HEK293 (cell line): ENCODE measurements around the gene C14orf132.

Experiments used
- CTCF ChIA-PET: fragments of 350-600 bp; formaldehyde crosslinking; extraction: SDS; loops from one replicate; lab custom pipeline; 2021; ENCODE audit warnings: antibody characterized with exemption; lab: Yijun Ruan, JAX
- POLR2A ChIA-PET: fragments of 300-600 bp; formaldehyde crosslinking; extraction: SDS; loops from one replicate; lab custom pipeline; 2020; ENCODE audit warnings: antibody characterized with exemption, inconsistent platforms; lab: Yijun Ruan, JAX
- H3K27ac ChIP-seq: fragments of 200-500 bp; sonication (Bioruptor generic); 2 replicates; pipeline ENCODE4 v1.5.1; 2014; ENCODE audit warnings: low read depth, low read length, control low read depth, inconsistent platforms; ENCODE audit errors: extremely low read depth
- H3K36me3 ChIP-seq, 2 experiments: fragments of 200-500 bp in 1 of 2; sonication (Bioruptor generic) in 1 of 2; 1 replicate in 1 of 2; 2 replicates in 1 of 2; pipeline ENCODE4 v1.5.1; 2014 to 2017; ENCODE audit warnings: inconsistent platforms in 2 of 2, low read length in 2 of 2; ENCODE audit not compliant: control insufficient read depth in 2 of 2, insufficient read depth in 1 of 2
- H3K4me1 ChIP-seq: fragments of 200-500 bp; sonication (Bioruptor generic); 2 replicates; pipeline ENCODE4 v1.5.1; 2014; ENCODE audit warnings: mild to moderate bottlenecking, low read length, inconsistent platforms; ENCODE audit not compliant: control insufficient read depth, insufficient read depth
- H3K4me3 ChIP-seq: 2 replicates; pipeline ENCODE4 v1.5.1; 2011; ENCODE audit warnings: low read depth, mild to moderate bottlenecking, control low read depth, low read length, moderate library complexity
- H3K9me3 ChIP-seq: fragments of 200-500 bp; sonication (Bioruptor generic); 2 replicates; pipeline ENCODE4 v1.5.1; 2014; ENCODE audit warnings: low read depth, low read length, inconsistent platforms; ENCODE audit not compliant: control insufficient read depth, insufficient read depth
- CTCF ChIP-seq: fragments of 450-650 bp; formaldehyde crosslinking; IDR thresholded peaks from 2 replicates; pipeline ENCODE4 v1.5.1; 2016; ENCODE audit warnings: missing biosample characterization, missing genetic modification characterization
- HIC1 ChIP-seq: fragments of 450-650 bp; formaldehyde crosslinking; IDR thresholded peaks from 2 replicates; pipeline ENCODE4 v1.5.1; 2016; ENCODE audit warnings: missing biosample characterization, missing genetic modification characterization
- HOXA7 ChIP-seq: sonication (generic); formaldehyde crosslinking; IDR thresholded peaks from 2 replicates; pipeline ENCODE4 v1.8.1; 2022; ENCODE audit warnings: missing genetic modification reagents, borderline replicate concordance
- KLF10 ChIP-seq: fragments of 450-650 bp; IDR thresholded peaks from 2 replicates; pipeline ENCODE4 v1.5.1; 2018; ENCODE audit warnings: missing biosample characterization, mild to moderate bottlenecking, missing genetic modification characterization
- KLF16 ChIP-seq: fragments of 450-650 bp; formaldehyde crosslinking; IDR thresholded peaks from 2 replicates; pipeline ENCODE4 v1.5.1; 2017; ENCODE audit warnings: missing biosample characterization, missing genetic modification characterization
- SP3 ChIP-seq: fragments of 450-650 bp; formaldehyde crosslinking; IDR thresholded peaks from 2 replicates; pipeline ENCODE4 v1.5.1; 2016; ENCODE audit warnings: missing biosample characterization, missing genetic modification characterization
- ZBTB1 ChIP-seq: fragments of 450-650 bp; formaldehyde crosslinking; IDR thresholded peaks from 2 replicates; pipeline ENCODE4 v1.5.1; 2016; ENCODE audit warnings: missing biosample characterization, missing genetic modification characterization
- ZBTB20 ChIP-seq: fragments of 450-650 bp; formaldehyde crosslinking; IDR thresholded peaks from 2 replicates; pipeline ENCODE4 v1.5.1; 2016; ENCODE audit warnings: missing biosample characterization, missing genetic modification characterization
- ZBTB49 ChIP-seq: fragments of 450-650 bp; formaldehyde crosslinking; IDR thresholded peaks from 2 replicates; pipeline ENCODE4 v1.5.1; 2016; ENCODE audit warnings: missing biosample characterization, missing genetic modification characterization, low read depth
- ZNF10 ChIP-seq: fragments of 450-650 bp; formaldehyde crosslinking; IDR thresholded peaks from 2 replicates; pipeline ENCODE4 v1.5.1; 2017; ENCODE audit warnings: missing biosample characterization, missing genetic modification characterization
- ZNF362 ChIP-seq: fragments of 450-650 bp; formaldehyde crosslinking; IDR thresholded peaks from 2 replicates; pipeline ENCODE4 v1.5.1; 2016; ENCODE audit warnings: missing biosample characterization, missing genetic modification characterization
- ZNF488 ChIP-seq: fragments of 450-650 bp; formaldehyde crosslinking; IDR thresholded peaks from 2 replicates; pipeline ENCODE4 v1.5.1; 2016; ENCODE audit warnings: missing biosample characterization, missing genetic modification characterization
- ZNF521 ChIP-seq: fragments of 450-650 bp; formaldehyde crosslinking; IDR thresholded peaks from 2 replicates; pipeline ENCODE4 v1.5.1; 2017; ENCODE audit warnings: missing biosample characterization, mild to moderate bottlenecking, missing genetic modification characterization
- ZNF549 ChIP-seq: fragments of 450-650 bp; IDR thresholded peaks from 2 replicates; pipeline ENCODE4 v1.5.1; 2018; ENCODE audit warnings: missing biosample characterization, missing genetic modification characterization, mild to moderate bottlenecking, inconsistent platforms, moderate library complexity
- ZNF580 ChIP-seq: fragments of 450-650 bp; formaldehyde crosslinking; IDR thresholded peaks from 2 replicates; pipeline ENCODE4 v1.5.1; 2016; ENCODE audit warnings: missing biosample characterization, missing genetic modification characterization
- ZNF596 ChIP-seq: fragments of 450-650 bp; IDR thresholded peaks from 2 replicates; pipeline ENCODE4 v1.5.0; 2018; ENCODE audit warnings: missing biosample characterization, mild to moderate bottlenecking, missing genetic modification characterization, moderate library complexity
- ZNF660 ChIP-seq: fragments of 450-650 bp; IDR thresholded peaks from 2 replicates; pipeline ENCODE4 v1.5.1; 2018; ENCODE audit warnings: missing biosample characterization, mild to moderate bottlenecking, missing genetic modification characterization
- ZNF664 ChIP-seq: fragments of 450-650 bp; formaldehyde crosslinking; IDR thresholded peaks from 2 replicates; pipeline ENCODE4 v1.5.1; 2016; ENCODE audit warnings: missing biosample characterization, missing genetic modification characterization
- ZNF692 ChIP-seq: fragments of 450-650 bp; formaldehyde crosslinking; IDR thresholded peaks from 2 replicates; pipeline ENCODE4 v1.5.1; 2016; ENCODE audit warnings: missing biosample characterization, missing genetic modification characterization
- ZNF747 ChIP-seq: fragments of 450-650 bp; formaldehyde crosslinking; IDR thresholded peaks from 2 replicates; pipeline ENCODE4 v1.5.1; 2016; ENCODE audit warnings: missing biosample characterization, missing genetic modification characterization
- ZNF768 ChIP-seq: fragments of 450-650 bp; formaldehyde crosslinking; IDR thresholded peaks from 2 replicates; pipeline ENCODE4 v1.5.1; 2018; ENCODE audit warnings: missing biosample characterization, mild to moderate bottlenecking, missing genetic modification characterization
- ZSCAN5A ChIP-seq: fragments of 450-650 bp; formaldehyde crosslinking; IDR thresholded peaks from 2 replicates; pipeline ENCODE4 v1.5.1; 2016; ENCODE audit warnings: missing biosample characterization, missing genetic modification characterization

The C14orf132 gene

GRCh38 chr14:96126783-96127271 is 87.7 kb downstream of the C14orf132 start:
- no peaks in the 10 kb centered on the region; a peak in 1 of 3 replicates for H3K36me3 ChIP-seq
- H3K27ac ChIP-seq = no peak overlapping the region
- H3K9me3 ChIP-seq = no peaks in the 10 kb centered on the region; the same call in 1 of the 2 replicates
- no peak for TF ChIP-seq ZNF768 (tag by site-specific recombination)
- no peak for TF ChIP-seq ZBTB49 (tag by site-specific recombination)
- TF ChIP-seq ZBTB20 = no peak
- no peak for TF ChIP-seq SP3 (tag by site-specific recombination)
- no peak for TF ChIP-seq ZNF362 (tag by site-specific recombination)
- TF ChIP-seq KLF16 (tag by site-specific recombination) = no peak
- no peak for TF ChIP-seq CTCF (tag by site-specific recombination)
- TF ChIP-seq ZNF660 (tag by site-specific recombination) = no peak
- no peak for TF ChIP-seq ZNF549 (tag by site-specific recombination)
- no peak for TF ChIP-seq ZNF580 (tag by site-specific recombination)
- TF ChIP-seq ZBTB1 (tag by site-specific recombination) = no peak
- TF ChIP-seq ZNF692 (tag by site-specific recombination) = no peak
- no peak for TF ChIP-seq ZNF747
- TF ChIP-seq HOXA7 (CRISPR knock-in tag) = no peak
- H3K4me3 ChIP-seq = no peak overlapping the region
- no peaks in the 10 kb centered on the region for H3K4me1 ChIP-seq
- CTCF ChIA-PET = interaction anchor here (1.1 to 1.2 kb wide), 2 partner anchors 19 to 28 kb away, joined by 3 to 4 read pairs; no protein-coding TSS in a partner anchor
- POLR2A ChIA-PET = no interaction called here

GRCh38 chr14:96129128-96129736 is 90.1 kb downstream of the C14orf132 start:
- Histone ChIP-seq H3K9me3 (no peaks in the 10 kb centered on the region), H3K4me3 (no peak overlapping the region), H3K36me3 (no peaks in the 10 kb centered on the region; a peak in 1 of 3 replicates), H3K4me1 (no peaks in the 10 kb centered on the region), H3K27ac (no peak overlapping the region)
- CTCF ChIA-PET = no interaction called here
- POLR2A ChIA-PET = no interaction called here
- TF ChIP-seq HOXA7 (CRISPR knock-in tag) (no peak), ZSCAN5A (tag by site-specific recombination) (no peak), ZNF549 (tag by site-specific recombination) (no peak), ZNF580 (tag by site-specific recombination) (no peak), ZNF521 (tag by site-specific recombination) (no peak), ZNF488 (tag by site-specific recombination) (no peak), KLF10 (tag by site-specific recombination) (no peak), ZNF664 (tag by site-specific recombination) (no peak), ZNF10 (tag by site-specific recombination) (no peak), HIC1 (tag by site-specific recombination) (no peak), ZNF596 (tag by site-specific recombination) (no peak)
